ENCODE data around the gene PCBP3. TPM values are rescaled to one million over a fixed set of nuclear protein-coding genes. Genes with fewer than 3 reads are reported as not detected.

PCBP3 gene
- total RNA-seq, 1 experiment from 2014 or later, result not detected

DNA sequence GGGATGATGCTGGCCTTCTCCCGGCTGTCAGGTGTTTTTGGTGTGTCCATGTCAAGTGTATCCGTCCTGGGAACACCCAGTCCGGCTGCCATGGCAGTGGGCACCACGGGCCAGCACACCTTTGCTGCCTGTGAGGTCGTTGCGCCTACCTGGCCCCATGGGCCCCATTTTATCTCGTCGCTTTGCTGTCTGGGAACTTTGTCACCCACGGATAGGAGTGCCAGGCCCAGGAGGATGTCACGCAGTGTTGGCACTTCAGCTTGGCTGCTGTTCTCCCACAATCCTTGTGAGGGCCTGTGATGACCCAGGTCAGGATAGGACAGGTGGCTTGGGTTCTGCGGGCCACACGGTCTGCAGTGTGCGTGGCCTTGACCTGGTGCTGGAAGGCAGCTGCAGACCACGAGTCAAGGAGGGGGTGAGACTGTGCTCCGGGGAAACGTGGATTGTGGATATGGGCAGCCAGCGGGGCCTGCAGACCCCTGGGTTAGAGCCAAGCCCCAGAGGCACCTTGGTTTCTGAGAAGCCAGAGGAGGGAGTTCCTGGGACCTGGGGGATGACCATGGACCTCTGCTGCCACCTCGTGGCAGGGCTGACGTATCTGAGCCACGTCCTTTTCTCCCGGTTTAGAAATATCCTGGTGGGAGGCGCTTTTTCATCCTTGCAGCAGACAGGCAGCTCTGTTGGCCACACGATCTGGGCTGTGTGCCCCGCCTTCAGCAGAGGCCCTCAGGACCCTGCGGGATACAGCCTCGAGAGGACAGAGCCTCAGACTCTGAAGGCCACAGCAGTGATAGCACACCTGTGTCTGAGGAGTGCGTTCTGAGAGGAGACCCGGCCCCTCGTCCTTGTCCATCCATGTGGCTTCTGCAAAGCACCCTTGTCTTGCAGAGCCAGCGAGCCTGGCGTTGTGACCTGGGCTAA, 176.9 kb downstream of the PCBP3 start:
- Histone ChIP-seq H3K4me3 (ENCODE audit: low read length) (no peak overlapping the region), H4K20me1 (ENCODE audit: insufficient read depth, low read depth, low read length) (peaks cover 7% of the 10 kb centered on the region; the same call in 1 of the 2 replicates), H3K9me2 (replicated peaks; ENCODE audit: insufficient read depth, low read length) (no peaks in the 10 kb centered on the region), H3K79me2 (ENCODE audit: low read length) (no peaks in the 10 kb centered on the region), H3K27me3 (ENCODE audit: low read length) (no peaks in the 10 kb centered on the region), H2AFZ (ENCODE audit: low read length) (no peak overlapping the region), H3K27ac (ENCODE audit: low read length) (no peak overlapping the region), H3K36me3 (ENCODE audit: insufficient read depth, low read length) (no peaks in the 10 kb centered on the region), H3K9me3 (ENCODE audit: low read length) (no peaks in the 10 kb centered on the region), H3K4me2 (ENCODE audit: low read depth, low read length, poor library complexity, severe bottlenecking) (no peak overlapping the region), H3K4me1 (ENCODE audit: low read length) (no peaks in the 10 kb centered on the region), H3K9ac (ENCODE audit: low read length) (no peak overlapping the region)
- DNase-seq, result peak; percentile 90

DNA sequence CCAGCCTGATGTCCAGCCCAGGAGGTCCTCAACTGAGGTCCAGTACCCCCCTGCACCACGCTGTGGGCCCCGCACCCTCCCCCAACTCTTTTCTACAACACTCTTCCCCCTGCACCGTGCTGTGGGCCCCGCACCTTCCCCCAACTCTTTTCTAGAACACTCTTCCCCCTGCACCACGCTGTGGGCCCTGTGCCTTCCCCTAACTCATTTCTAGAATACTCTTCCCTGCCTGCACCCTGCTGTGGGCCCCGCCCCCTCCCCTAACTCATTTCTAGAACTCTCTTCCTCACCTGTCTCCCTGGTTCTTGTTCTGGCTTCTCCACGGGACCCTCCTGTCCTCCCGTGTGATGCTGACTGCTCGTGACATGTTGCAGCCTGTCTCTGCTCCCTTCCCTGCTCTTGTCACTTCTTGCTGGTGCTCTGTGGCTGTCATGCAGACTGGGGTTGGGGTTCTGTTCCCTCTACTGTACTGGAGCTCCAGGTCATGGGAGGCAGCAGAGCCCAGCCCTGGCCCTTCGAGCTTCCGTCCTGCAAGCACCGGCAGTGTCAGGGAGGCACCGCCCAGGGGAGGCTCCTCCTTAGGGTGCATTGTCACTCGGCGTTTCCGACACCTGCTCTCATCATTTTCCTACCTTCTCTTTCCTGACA, 177.9 kb downstream of the PCBP3 start:
- H3K27me3 ChIP-seq (ENCODE audit: low read length), result no peaks in the 10 kb centered on the region
- no peaks in the 10 kb centered on the region for H3K9me2 ChIP-seq (replicated peaks; ENCODE audit: insufficient read depth, low read length)
- no peaks in the 10 kb centered on the region for H3K36me3 ChIP-seq (ENCODE audit: insufficient read depth, low read length)
- no peak overlapping the region for H3K4me3 ChIP-seq (ENCODE audit: low read length)
- H3K79me2 ChIP-seq (ENCODE audit: low read length), result no peaks in the 10 kb centered on the region
- no peak for DNase-seq
- H3K4me1 ChIP-seq (ENCODE audit: low read length), result no peaks in the 10 kb centered on the region
- no peak overlapping the region for H3K4me2 ChIP-seq (ENCODE audit: low read depth, low read length, poor library complexity, severe bottlenecking)
- no peak overlapping the region for H2AFZ ChIP-seq (ENCODE audit: low read length)
- no peaks in the 10 kb centered on the region for H3K9me3 ChIP-seq (ENCODE audit: low read length)
- H3K27ac ChIP-seq (ENCODE audit: low read length), result no peak overlapping the region
- H3K9ac ChIP-seq (ENCODE audit: low read length), result no peak overlapping the region
- H4K20me1 ChIP-seq (ENCODE audit: insufficient read depth, low read depth, low read length), result peaks cover 7% of the 10 kb centered on the region; the same call in 1 of the 2 replicates

DNA sequence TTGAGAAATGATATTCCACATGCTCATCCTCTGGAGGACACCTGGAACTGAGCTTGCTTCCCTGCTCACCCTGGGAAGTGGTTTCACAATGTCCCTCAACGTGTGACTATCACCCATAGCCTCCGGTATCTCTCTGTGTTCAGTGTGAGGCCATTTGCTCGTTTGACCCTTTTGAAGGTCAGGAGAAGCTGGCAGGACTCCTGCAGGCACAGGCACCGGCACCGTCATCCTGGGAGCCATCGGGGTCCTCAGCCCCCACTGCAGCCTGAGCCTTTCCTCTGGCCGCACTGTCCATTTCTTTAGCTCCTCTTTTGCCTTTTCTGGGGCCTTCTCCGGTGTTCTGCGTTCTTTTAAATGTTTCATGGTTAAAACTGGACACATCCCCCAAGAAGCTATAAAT, 178.5 kb downstream of the PCBP3 start:
- Histone ChIP-seq H3K4me1 (ENCODE audit: low read length) (no peaks in the 10 kb centered on the region), H3K4me3 (ENCODE audit: low read length) (no peak overlapping the region), H3K9me3 (ENCODE audit: low read length) (no peaks in the 10 kb centered on the region), H3K9ac (ENCODE audit: low read length) (no peak overlapping the region), H3K79me2 (ENCODE audit: low read length) (no peaks in the 10 kb centered on the region), H4K20me1 (ENCODE audit: insufficient read depth, low read depth, low read length) (peaks cover 7% of the 10 kb centered on the region; the same call in 1 of the 2 replicates), H3K9me2 (replicated peaks; ENCODE audit: insufficient read depth, low read length) (no peaks in the 10 kb centered on the region), H3K4me2 (ENCODE audit: low read depth, low read length, poor library complexity, severe bottlenecking) (no peak overlapping the region), H3K36me3 (ENCODE audit: insufficient read depth, low read length) (no peaks in the 10 kb centered on the region), H3K27me3 (ENCODE audit: low read length) (no peaks in the 10 kb centered on the region), H3K27ac (ENCODE audit: low read length) (no peak overlapping the region), H2AFZ (ENCODE audit: low read length) (no peak overlapping the region)
- no peak for DNase-seq

GRCh38 chr21:45822429-45823099, 179.0 kb downstream of the PCBP3 start:
- H3K36me3 ChIP-seq (ENCODE audit: insufficient read depth, low read length), result no peaks in the 10 kb centered on the region
- H4K20me1 ChIP-seq (ENCODE audit: insufficient read depth, low read depth, low read length), result peaks cover 7% of the 10 kb centered on the region; the same call in 1 of the 2 replicates
- H2AFZ ChIP-seq (ENCODE audit: low read length), result no peak overlapping the region
- no peaks in the 10 kb centered on the region for H3K27me3 ChIP-seq (ENCODE audit: low read length)
- H3K79me2 ChIP-seq (ENCODE audit: low read length), result no peaks in the 10 kb centered on the region
- DNase-seq, result no peak
- no peaks in the 10 kb centered on the region for H3K9me2 ChIP-seq (replicated peaks; ENCODE audit: insufficient read depth, low read length)
- H3K9ac ChIP-seq (ENCODE audit: low read length), result no peak overlapping the region
- H3K9me3 ChIP-seq (ENCODE audit: low read length), result no peaks in the 10 kb centered on the region
- H3K4me2 ChIP-seq (ENCODE audit: low read depth, low read length, poor library complexity, severe bottlenecking), result no peak overlapping the region
- H3K27ac ChIP-seq (ENCODE audit: low read length), result no peak overlapping the region
- no peak overlapping the region for H3K4me3 ChIP-seq (ENCODE audit: low read length)
- no peaks in the 10 kb centered on the region for H3K4me1 ChIP-seq (ENCODE audit: low read length)

- Histone ChIP-seq H3K27me3 (ENCODE audit: low read length) (no peaks in the 10 kb centered on the region), H3K4me1 (ENCODE audit: low read length) (no peaks in the 10 kb centered on the region), H2AFZ (ENCODE audit: low read length) (no peak overlapping the region), H3K4me3 (ENCODE audit: low read length) (no peak overlapping the region), H4K20me1 (ENCODE audit: insufficient read depth, low read depth, low read length) (peaks cover 7% of the 10 kb centered on the region; the same call in 1 of the 2 replicates), H3K9me3 (ENCODE audit: low read length) (no peaks in the 10 kb centered on the region), H3K27ac (ENCODE audit: low read length) (no peak overlapping the region), H3K9me2 (replicated peaks; ENCODE audit: insufficient read depth, low read length) (no peaks in the 10 kb centered on the region), H3K4me2 (ENCODE audit: low read depth, low read length, poor library complexity, severe bottlenecking) (no peak overlapping the region), H3K9ac (ENCODE audit: low read length) (no peak overlapping the region), H3K79me2 (ENCODE audit: low read length) (no peaks in the 10 kb centered on the region), H3K36me3 (ENCODE audit: insufficient read depth, low read length) (no peaks in the 10 kb centered on the region)
- DNase-seq, result no peak
These were observed 179.7 kb downstream of the PCBP3 start for GRCh38 chr21:45823100-45823681.

DNA sequence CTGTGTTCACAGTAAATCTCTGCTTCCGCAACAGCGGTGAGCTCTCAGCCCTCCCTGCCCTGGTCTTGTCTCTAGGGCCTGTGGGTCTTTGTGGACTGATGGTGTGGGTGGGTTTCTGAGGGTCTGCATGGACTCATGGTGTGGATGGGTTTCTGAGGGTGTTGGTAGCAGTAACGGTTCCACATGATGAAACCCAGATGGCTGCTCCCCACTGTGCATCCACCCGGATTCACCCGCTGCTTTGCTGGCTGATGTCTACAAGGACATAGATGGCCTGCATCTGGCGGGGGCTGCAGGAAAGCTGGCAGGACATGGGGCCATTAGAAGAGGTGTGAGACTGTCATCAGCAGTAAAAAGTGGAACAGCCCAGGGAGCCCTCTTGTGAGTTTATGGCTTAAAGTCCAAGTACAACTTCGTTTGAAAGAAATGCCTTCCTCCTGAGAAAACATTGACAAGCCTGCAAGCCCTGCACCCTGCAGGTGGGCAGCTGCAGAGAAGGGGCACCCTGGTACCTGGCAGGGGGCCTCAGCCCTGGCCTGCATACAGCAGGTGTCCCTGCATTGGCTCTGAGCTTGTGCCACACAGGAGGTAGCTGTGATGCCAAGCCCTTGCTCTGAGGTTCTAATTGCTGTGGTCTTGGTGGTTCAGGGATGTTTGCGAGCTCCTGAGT, 181.2 kb downstream of the PCBP3 start:
- no peaks in the 10 kb centered on the region for H3K27me3 ChIP-seq (ENCODE audit: low read length)
- no peak overlapping the region for H3K4me2 ChIP-seq (ENCODE audit: low read depth, low read length, poor library complexity, severe bottlenecking)
- H3K27ac ChIP-seq (ENCODE audit: low read length), result no peak overlapping the region
- no peak for DNase-seq
- H3K9me2 ChIP-seq (replicated peaks; ENCODE audit: insufficient read depth, low read length), result no peaks in the 10 kb centered on the region
- no peaks in the 10 kb centered on the region for H3K36me3 ChIP-seq (ENCODE audit: insufficient read depth, low read length)
- no peak overlapping the region for H2AFZ ChIP-seq (ENCODE audit: low read length)
- H4K20me1 ChIP-seq (ENCODE audit: insufficient read depth, low read depth, low read length), result peaks cover 7% of the 10 kb centered on the region; the same call in 1 of the 2 replicates
- H3K79me2 ChIP-seq (ENCODE audit: low read length), result no peaks in the 10 kb centered on the region
- H3K4me1 ChIP-seq (ENCODE audit: low read length), result no peaks in the 10 kb centered on the region
- H3K4me3 ChIP-seq (ENCODE audit: low read length), result no peak overlapping the region
- H3K9ac ChIP-seq (ENCODE audit: low read length), result no peak overlapping the region
- no peaks in the 10 kb centered on the region for H3K9me3 ChIP-seq (ENCODE audit: low read length)

DNA sequence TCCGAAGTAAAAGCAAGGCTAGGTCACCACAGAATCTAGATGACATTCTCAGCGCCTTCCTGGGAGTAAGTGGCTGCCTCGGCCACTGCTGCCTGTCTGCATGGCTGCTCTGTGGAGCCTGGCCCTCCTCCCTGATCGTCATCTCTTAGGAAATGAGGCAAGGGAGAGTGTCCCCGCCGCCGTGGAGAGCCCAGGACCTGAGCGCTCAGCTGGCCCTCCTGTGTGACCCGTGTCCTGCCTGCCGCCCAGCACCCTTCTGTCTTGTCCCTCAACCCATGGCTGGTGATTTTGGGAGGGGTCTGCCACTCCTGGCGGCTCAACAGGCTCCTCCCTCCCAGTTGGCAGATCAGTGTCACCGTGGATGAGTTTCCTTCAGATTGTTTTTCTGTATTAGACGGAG, 181.7 kb downstream of the PCBP3 start:
- H4K20me1 ChIP-seq (ENCODE audit: insufficient read depth, low read depth, low read length), result peaks cover 5% of the 10 kb centered on the region; the same call in 1 of the 2 replicates
- no peaks in the 10 kb centered on the region for H3K9me3 ChIP-seq (ENCODE audit: low read length)
- no peak overlapping the region for H3K4me2 ChIP-seq (ENCODE audit: low read depth, low read length, poor library complexity, severe bottlenecking)
- H3K4me3 ChIP-seq (ENCODE audit: low read length), result no peak overlapping the region
- H3K79me2 ChIP-seq (ENCODE audit: low read length), result no peaks in the 10 kb centered on the region
- no peaks in the 10 kb centered on the region for H3K27me3 ChIP-seq (ENCODE audit: low read length)
- H3K9ac ChIP-seq (ENCODE audit: low read length), result no peak overlapping the region
- DNase-seq, result no peak
- no peaks in the 10 kb centered on the region for H3K36me3 ChIP-seq (ENCODE audit: insufficient read depth, low read length)
- no peak overlapping the region for H3K27ac ChIP-seq (ENCODE audit: low read length)
- H2AFZ ChIP-seq (ENCODE audit: low read length), result no peak overlapping the region
- no peaks in the 10 kb centered on the region for H3K9me2 ChIP-seq (replicated peaks; ENCODE audit: insufficient read depth, low read length)
- H3K4me1 ChIP-seq (ENCODE audit: low read length), result no peaks in the 10 kb centered on the region
